Measurements from ENCODE around the gene SCN8A.

SCN8A gene

DNA sequence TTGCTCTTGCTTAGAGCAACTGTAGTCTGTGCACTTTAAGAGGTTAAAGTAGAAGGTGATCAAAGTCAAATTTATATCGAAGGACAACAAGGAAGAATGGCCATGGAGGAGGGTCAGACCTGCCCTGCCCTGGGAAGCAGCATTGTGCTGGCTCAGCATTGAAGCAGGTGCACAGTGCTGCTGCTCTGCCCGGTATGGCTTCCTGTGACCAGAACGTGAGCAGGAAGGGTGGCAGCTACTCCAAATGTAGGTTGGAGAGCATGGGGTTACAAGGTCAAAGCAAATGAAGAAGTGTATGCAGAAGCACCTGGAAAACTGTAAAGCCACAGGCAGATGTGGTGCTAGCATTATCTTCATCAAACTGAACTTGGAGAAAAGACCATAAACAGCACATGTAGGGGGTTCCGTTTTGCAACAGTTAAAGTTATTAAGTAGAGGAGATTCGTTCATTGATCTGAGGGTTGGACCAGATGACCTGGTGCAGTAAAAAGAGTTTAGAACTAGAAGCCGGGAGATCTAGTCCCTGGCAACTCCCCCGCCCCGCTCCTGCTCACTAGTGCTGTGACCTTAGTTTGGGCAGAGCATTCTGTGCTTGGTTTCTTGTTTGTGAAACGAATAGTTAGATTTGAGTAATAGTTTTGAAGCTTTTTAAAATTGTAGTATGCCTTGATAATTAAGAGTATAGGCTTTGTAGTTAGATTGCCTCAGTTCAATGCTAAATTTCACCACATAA lies 84.2 kb downstream of the SCN8A start:
- DNase-seq = no peak

DNA sequence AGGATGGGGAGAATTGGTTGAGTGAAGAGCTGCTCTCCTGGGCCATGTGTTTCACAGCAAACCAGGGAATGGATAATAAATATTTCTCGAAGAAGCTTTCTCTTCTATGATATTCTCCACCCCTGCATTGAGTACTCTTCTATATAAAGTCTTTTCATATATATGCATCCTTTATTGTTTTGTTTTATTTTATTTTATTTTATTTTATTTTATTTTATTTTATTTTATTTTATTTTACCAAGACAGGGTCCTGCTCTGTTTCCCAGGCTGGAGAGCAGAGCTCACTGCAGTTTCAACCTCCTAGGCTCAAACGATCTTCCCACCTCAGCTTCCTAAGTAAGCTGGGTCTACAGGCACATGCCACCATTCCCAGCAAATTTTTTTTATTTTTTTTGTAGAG lies 85.8 kb downstream of the SCN8A start:
- DNase-seq = no peak

DNA sequence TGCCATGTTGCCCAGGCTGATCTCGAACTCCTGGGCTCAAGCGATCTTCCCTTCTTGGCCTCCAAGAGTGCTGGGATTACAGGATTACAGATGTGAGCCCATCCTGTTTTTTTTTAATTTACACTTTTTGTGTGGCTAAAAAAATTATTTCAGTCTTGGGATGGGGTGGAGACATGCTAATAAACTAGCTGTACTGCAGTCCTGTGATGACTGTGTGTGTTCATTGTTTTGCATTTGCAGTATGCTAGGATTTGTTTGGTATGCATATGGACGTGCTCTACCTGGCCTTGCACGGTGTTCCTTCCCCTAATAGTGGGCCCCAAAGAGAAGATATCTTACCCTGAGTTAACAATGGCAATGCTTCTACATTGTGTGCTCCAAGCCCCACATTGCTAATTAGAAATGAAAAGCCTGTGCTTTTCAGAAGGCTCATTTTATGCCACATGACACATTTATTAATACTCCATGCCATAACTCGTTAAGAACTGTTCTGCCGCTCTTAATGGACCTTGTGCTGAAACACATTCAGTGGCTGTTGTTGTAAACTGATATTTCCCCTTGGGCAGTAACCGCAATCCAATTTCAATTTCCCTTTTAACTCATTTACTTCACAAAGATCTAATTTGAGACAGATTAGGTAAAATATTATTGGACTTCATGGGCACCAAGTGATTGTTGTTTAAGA lies 86.4 kb downstream of the SCN8A start:
- DNase-seq = no peak

DNA sequence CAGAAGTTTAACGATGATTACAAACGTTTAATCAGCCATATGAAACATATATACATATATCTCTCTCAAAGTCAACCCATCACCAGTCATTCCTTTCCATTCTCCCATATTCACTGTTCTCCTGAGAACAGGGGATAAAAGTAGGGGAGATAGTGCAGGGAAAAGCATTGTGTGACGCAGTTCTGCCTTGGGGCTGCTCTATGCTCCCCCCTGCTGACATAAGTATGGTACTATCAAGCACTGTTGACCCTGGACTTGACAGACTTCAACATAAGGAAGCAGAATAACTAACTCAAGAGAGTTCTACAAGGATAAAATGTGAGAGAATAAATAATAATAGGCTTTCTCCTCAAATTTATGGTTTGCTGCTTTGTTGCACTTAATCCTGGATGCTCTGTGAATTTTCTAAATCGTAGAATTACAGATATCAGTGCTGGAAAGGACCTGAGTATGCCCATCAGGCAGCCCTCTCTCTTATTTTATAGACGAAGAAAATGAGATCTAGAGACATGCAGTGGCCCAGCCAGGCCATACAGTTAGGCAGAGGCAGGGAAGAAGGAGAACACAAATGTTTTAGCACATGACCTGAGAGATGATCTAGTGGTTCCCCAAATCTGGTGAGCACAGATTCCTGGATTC lies 87.2 kb downstream of the SCN8A start:
- DNase-seq = no peak

DNA sequence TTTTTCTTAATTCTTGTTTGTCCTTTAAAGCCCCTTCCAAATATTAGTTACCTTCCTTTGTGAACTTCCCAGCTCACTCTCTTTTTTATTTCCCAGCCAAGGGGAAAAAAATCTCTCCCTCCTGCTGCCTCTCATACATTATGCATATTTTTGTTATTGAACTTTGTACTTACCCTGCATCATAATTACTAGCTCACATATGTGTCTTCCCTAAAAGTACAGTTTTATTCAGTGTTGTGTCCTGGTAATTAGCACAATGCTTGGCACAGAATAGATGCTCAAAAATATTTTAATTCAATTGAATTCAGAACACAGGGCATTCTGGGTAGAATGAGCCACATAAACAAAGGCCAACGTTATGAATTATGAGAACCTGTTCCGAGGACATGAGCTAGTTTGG lies 91.9 kb downstream of the SCN8A start:
- no peak for DNase-seq

DNA sequence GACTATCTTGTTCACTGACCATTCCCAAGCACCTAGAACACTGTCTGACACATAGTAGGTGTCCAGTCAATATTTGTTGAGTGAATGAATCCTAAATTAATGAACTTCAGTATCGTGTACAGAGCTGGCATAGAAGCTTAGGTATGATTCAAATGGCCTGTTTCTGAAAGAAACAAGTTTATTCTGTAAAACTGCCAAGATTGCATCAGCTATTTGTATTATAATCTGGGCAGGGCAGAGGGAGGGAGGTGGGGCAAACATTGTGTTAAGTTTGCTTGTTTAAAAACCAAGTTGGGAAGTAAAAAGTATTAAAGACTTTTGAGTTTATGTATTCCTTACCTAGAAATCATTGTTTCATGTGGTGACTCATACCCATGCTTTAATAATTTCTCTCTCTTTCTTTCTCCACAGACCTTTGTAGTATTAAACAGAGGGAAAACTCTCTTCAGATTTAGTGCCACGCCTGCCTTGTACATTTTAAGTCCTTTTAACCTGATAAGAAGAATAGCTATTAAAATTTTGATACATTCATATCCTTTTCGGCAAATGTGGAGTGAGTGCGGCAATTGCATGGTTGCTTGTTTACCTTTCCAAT lies 92.8 kb downstream of the SCN8A start:
- DNase-seq = no peak

DNA sequence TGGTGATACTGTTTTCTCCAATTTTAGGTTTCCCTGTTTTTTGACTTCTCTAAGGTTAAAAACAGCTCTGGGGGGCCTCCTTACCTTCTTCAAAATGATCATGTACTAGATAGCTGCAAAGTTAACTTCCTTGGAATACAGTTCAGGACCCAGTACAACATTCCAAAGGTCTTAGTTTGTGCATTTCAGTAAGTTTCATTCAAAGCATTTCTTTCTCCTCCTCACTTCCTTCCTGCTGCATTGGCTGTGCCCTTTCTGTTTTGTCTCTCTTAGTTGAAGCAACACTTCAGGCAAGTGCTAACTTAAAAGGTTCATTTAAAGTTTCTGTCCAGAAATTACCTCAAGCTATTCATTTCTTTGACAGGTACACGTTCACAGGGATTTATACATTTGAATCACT lies 95.7 kb downstream of the SCN8A start:
- no peak for DNase-seq

DNA sequence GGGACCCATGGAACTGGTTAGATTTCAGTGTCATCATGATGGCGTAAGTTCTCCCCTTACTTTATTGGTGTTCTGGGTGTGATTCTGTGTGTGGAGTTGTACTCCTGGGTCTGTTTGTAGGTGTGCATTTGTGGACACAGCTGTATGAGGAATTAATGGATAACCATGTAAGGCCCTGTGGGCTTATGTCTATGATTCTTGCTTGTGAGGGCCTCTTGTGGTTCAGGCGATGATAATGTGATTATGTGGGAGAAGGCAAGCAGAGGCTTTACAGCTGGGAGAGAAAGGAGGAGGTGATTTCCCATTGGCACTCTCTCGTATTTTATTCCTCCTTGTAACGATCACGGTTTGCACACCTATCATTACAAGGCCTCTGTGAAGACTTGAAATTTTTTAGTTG lies 96.1 kb downstream of the SCN8A start:
- no peak for DNase-seq

DNA sequence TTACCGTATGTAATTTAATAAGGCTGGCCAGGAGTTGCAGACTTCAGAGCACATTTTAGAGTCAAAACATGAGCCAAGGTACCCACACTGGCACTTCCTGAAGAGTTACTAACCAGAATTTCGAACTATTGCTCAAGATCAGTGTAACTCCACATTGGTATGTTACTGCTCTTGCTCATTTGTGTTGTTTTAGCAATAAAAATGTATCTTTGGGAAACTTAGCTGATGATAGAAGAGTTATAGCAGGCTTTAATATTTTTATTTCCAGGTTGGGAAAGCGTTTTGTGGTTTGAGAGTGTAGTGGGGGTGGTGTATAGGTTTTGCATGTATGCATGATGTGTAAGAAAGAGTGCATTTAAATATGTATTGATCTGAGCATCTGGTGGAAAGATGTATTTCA lies 96.6 kb downstream of the SCN8A start:
- no peak for DNase-seq

DNA sequence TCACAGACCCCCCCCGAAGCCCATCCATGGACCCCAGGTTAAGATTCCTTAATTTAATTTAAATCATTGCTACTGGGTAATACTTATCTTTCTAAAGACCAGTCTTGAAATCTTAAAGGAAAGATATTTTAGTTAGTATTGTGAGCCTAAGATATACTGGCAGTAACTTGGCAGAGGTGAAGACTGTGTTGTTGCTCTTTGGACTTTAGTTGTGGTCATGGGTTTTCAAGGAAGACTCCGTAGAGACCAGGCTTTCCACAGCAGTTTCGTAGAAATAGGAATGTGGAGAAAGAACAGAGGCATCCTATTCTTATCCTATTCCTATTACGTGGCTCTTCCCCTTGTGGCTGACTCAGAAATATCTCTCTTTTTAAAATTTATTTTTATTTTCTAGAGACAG lies 99.0 kb downstream of the SCN8A start:
- no peak for DNase-seq

DNA sequence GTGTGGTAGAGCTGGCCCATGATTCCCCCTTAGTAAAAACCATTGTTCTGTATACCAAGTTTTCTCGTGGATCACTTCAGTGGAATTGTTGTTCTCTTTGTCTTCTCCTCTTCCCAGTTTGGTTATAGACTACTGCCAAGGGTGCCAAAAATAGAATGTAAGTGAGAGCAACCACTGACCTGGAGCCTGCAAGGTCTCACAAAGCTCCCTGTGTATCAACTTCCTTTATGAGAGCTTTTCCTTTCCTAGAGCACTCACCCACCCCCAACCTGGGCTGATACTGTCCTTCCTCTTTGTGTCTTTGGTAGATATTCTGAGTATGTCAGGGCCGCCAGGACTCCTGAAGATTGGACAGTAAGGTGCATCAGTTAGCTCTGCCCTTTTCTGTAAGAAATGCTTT lies 101.0 kb downstream of the SCN8A start:
- no peak for DNase-seq

DNA sequence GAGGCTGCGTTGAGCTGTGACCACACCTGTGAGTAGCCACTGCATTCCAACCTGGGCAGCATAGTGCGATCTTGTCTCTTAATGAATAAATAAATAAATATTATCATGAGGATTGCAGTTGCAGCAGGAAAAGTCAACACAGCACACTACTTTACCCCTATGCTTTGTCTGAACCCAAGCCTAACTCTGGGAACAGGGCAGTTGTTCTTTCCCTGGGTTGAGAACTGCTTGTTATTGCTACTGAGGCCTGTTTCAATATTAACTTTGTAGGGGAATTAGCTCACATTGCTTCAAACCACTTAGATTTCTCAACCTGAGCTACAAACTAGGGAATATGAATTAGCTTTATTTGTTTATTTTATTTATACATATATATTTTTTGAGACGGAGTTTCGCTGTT lies 102.5 kb downstream of the SCN8A start:
- DNase-seq = no peak

DNA sequence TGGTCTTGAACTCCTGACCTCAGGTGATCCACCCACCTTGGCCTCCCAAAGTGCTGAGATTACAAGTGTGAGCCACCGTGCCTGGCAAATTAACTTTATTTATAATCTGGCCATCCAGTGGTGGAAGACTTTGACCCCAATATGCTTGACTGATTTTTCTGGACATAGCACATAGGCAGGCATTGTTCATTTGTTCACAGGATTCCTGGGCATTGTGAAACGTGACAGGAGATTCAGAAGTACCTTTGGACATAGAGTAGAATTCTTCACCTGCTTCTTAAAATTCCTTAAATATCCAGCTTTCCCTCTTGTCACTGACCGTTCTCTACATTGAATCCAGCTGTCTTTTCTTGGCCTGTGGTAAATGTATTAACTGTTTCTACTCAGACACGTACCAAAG lies 103.1 kb downstream of the SCN8A start:
- DNase-seq = no peak

DNA sequence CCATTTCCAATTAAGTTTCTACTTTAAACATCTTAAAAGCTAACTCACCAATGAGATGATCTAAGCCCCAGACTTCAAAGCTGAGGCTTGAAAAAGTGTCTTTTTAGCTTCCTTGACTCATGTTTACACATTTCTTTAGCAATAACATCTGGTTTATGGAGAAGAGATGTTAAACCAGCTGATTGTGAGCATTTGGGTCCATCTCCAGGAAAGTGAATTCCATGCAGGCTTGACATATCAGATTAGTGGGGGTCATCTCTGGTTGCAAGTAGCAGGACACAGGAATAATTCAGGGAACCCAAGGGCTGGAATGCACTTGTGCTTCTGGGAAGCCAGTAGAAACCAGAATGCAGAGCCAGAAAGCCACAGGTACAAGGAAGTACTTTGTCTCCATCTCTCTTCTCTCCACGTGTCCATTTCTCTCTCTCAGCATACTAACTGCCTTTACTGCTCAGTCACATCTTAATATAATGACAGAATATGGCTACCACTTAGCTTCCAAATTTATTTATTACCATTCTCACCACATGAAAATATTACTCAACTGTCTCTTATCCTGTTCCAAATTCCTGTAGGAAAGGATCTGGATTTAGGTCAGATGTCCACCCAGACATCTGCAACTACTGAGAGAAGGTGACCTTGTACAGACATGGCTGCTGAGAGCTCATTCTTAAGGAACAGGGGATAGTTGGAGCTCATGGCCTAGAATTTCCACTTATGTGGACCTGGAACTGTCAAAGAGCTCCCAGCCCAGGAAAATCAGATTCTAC lies 104.4 kb downstream of the SCN8A start:
- DNase-seq = no peak

DNA sequence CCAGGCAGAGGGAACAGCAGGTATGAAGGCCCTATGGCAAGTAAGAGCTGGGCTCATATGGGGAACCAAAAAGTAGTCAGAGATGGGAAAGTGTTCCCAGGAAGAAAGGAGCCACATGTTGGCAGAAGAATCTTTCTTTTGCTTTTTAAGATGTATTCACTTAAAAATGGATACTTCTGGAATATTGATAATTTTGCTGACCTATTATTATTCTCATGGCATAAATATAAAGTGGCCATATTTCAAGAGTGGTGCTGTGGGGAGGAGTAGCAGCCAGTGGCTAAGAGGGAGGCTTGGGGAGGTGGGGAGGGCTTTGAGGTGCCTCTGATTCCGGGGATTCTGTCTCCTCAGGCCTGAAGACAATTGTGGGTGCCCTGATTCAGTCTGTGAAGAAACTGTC lies 108.2 kb downstream of the SCN8A start:
- no peak for DNase-seq

DNA sequence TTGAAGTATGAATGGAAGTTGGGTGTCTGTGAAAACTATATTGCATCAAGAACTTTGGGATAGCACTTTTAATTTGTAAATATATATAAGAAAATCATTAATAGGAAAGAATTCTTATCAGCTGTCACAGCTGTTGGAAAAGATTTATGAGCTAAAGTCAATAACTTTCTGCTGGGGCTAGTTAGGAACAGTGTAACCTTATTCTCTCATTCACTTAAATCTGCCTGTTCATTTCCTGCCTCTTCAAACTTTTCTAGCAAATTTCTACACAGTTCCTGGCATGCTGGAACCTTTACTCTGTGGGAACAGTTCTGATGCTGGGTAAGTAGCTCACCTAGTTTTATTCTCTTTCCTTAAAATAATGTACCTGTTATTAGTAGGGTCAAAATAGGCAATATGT lies 109.9 kb downstream of the SCN8A start:
- no peak for DNase-seq

DNA sequence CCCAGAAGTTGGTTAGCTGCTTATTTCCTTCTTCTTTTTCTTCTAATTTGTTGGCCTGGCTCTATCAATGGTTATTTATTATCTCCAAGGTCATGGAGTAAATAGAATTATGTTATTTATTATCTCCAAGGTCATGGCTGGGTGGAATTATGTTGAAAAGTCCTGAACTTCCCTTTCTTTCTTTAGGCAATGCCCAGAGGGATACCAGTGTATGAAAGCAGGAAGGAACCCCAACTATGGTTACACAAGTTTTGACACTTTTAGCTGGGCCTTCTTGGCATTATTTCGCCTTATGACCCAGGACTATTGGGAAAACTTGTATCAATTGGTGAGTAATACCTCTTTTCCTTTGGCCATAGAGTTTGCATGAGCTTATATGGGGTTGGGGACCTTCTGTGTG lies 111.6 kb downstream of the SCN8A start:
- DNase-seq = no peak

DNA sequence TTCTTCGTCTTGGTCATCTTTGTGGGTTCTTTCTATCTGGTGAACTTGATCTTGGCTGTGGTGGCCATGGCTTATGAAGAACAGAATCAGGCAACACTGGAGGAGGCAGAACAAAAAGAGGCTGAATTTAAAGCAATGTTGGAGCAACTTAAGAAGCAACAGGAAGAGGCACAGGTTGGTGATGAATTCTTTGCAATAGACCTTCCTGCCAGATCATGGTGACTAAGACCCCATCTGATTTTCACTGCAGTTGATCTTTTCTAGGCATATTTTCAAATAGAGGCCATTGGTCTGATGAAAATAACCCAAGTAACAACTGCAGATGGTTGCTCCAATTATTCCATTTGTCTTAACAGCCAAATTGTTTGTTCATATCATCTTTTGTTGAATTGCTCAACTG lies 114.4 kb downstream of the SCN8A start:
- DNase-seq = no peak

DNA sequence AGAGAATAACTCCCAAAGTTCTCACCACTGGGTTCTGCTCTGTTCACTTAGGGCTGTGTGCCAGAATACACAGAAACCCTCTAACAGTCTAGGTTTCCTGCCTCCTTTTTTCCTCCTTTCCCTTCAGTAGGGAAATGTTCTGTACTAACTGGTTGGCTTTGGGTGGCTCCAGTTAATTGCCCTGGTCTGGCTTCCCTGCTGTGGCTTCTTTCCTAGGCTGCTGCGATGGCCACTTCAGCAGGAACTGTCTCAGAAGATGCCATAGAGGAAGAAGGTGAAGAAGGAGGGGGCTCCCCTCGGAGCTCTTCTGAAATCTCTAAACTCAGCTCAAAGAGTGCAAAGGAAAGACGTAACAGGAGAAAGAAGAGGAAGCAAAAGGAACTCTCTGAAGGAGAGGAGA lies 115.2 kb downstream of the SCN8A start:
- no peak for DNase-seq

DNA sequence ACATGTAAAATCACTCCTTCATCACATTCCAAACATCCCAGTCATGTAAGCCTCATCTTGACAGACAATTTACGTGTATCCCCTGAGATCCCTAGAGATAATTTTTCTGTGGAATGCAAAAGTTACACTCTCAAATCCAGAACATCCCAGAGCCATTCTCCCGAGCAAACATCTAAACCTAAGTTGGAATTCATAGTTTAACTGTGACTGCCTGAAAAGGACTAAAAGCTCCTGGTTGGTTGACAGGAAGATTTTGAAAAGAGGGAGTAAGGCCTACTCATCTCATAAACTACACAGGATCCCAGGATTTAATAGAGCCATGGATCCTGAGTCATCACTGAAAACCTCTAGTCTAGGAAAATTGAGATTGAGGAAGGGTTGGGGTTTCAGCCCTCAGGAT lies 123.6 kb downstream of the SCN8A start:
- DNase-seq = no peak

DNA sequence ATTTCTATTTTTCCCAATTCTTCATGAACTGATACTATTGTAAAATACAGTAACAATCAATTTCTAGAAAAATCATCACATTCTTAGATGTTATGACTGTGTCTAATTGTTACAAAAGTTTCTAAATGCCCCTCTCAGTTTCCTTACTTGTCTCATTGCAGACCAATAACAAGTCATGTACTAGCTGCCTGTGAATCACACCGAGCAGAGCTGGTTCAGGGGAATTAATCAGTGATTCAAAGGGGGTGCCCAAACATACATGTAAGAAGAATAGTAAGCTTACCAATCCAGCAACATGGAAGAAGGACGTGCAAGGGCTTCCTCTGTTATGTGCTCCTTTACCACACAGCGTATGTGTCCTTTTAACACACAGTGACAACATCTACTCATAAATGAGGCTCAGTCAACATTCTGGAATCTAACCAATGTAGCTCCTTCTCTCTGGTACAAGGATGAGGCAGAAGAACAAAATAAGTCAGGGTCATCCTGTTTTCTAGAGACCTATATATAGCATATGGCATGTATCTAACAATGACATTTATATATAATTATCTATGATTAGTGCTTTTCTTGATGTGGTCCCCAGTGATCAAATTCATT lies 126.4 kb downstream of the SCN8A start:
- no peak for DNase-seq

DNA sequence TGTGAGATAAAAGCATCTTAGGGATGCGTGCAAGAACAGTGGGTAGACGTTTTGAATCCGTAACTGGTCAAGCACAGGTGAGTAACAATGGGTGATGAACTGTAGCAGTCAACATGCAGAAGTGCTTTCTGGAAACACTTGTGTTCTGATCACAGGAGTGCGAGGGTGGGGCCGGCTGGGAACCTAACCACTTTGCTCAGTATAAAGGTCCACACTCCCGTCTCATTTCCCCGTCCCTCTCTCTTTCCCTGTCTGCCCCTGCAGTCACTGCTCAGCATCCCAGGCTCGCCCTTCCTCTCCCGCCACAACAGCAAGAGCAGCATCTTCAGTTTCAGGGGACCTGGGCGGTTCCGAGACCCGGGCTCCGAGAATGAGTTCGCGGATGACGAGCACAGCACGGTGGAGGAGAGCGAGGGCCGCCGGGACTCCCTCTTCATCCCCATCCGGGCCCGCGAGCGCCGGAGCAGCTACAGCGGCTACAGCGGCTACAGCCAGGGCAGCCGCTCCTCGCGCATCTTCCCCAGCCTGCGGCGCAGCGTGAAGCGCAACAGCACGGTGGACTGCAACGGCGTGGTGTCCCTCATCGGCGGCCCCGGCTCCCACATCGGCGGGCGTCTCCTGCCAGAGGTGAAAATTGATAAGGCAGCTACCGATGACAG lies 130.4 kb downstream of the SCN8A start:
- no peak for DNase-seq
